WTC11 (cell line): Measurements from ENCODE around the gene GCSAML.

Source experiments
- ETV6 ChIP-seq: sonication (generic); formaldehyde crosslinking; IDR thresholded peaks from 2 replicates; pipeline ENCODE4 v1.8.1; 2022; ENCODE audit warnings: mild to moderate bottlenecking, missing genetic modification reagents
- GTF2I ChIP-seq: fragments of 250-450 bp; sonication (Bioruptor Pico); conservative IDR thresholded peaks from 2 replicates; pipeline ENCODE4 v1.4.0; 2021; ENCODE audit warnings: mild to moderate bottlenecking
- JUN ChIP-seq: sonication (generic); formaldehyde crosslinking; IDR thresholded peaks from 2 replicates; pipeline ENCODE4 v1.8.0; 2023; ENCODE audit warnings: mild to moderate bottlenecking, missing genetic modification reagents
- MAX ChIP-seq: sonication (generic); formaldehyde crosslinking; IDR thresholded peaks from 2 replicates; pipeline ENCODE4 v1.8.0; 2022; ENCODE audit warnings: mild to moderate bottlenecking, missing genetic modification reagents
- NFE2L1 ChIP-seq: sonication (generic); formaldehyde crosslinking; IDR thresholded peaks from 2 replicates; pipeline ENCODE4 v1.8.1; 2023; ENCODE audit warnings: missing genetic modification reagents
- TEAD4 ChIP-seq: sonication (generic); formaldehyde crosslinking; IDR thresholded peaks from 2 replicates; pipeline ENCODE4 v1.8.0; 2022; ENCODE audit warnings: mild to moderate bottlenecking, missing genetic modification reagents
- ZNF121 ChIP-seq: sonication (generic); formaldehyde crosslinking; IDR thresholded peaks from 2 replicates; pipeline ENCODE4 v1.8.0; 2023; ENCODE audit warnings: missing genetic modification reagents
- ZNF423 ChIP-seq: fragments of 250-450 bp; sonication (Bioruptor Pico); IDR thresholded peaks from 2 replicates; pipeline ENCODE4 v2.1.2; 2022; ENCODE audit warnings: mild to moderate bottlenecking, moderate library complexity
- TF ChIP-seq, protein P1 (sequence below): fragments of 200-600 bp; IDR thresholded peaks from 2 replicates; pipeline ENCODE4 v1.8.0; 2022; ENCODE audit warnings: antibody characterized with exemption

DNA sequence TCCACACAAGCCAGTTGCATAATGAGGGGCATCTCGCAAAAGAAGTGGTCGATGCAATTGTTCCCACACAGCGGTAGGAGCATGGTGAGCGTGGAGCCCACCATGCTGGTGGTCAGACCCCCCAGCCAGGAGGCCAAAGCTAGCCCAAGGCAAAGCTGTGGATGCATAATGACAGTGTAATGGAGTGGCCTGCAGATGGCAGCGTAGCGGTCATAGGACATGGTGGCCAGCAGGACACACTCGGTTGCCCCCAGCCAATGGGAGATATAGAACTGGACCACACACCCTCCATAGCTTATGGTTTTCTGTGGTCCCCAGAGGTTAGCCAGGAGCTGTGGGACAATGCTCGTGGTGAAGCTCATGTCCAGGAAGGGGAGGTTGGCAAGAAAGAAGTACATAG, 17.0 kb upstream of the GCSAML start:
- TF ChIP-seq NFE2L1 (CRISPR knock-in tag) (no peak), JUN (CRISPR knock-in tag) (no peak), TEAD4 (CRISPR knock-in tag) (no peak), ZNF121 (CRISPR knock-in tag) (no peak), ZNF423 (CRISPR knock-in tag) (no peak), GTF2I (CRISPR knock-in tag) (no peak), ETV6 (CRISPR knock-in tag) (no peak), MAX (CRISPR knock-in tag) (no peak)
- TF ChIP-seq, protein P1, sequence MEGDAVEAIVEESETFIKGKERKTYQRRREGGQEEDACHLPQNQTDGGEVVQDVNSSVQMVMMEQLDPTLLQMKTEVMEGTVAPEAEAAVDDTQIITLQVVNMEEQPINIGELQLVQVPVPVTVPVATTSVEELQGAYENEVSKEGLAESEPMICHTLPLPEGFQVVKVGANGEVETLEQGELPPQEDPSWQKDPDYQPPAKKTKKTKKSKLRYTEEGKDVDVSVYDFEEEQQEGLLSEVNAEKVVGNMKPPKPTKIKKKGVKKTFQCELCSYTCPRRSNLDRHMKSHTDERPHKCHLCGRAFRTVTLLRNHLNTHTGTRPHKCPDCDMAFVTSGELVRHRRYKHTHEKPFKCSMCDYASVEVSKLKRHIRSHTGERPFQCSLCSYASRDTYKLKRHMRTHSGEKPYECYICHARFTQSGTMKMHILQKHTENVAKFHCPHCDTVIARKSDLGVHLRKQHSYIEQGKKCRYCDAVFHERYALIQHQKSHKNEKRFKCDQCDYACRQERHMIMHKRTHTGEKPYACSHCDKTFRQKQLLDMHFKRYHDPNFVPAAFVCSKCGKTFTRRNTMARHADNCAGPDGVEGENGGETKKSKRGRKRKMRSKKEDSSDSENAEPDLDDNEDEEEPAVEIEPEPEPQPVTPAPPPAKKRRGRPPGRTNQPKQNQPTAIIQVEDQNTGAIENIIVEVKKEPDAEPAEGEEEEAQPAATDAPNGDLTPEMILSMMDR = no peak
